ENCODE results near the gene GNG3.

GNG3 gene

GRCh38 chr11:62712276-62712812 lies 4.9 kb downstream of the GNG3 start:
- H3K4me3 ChIP-seq (replicated peaks; ENCODE audit: low read depth, low read length), result no peak overlapping the region
- DNase-seq (ENCODE audit: low read depth), result no peak
- no peak for TF ChIP-seq CTCF (IDR thresholded peaks at IDR 0.05; ENCODE audit: low read length, missing control alignments)

DNA sequence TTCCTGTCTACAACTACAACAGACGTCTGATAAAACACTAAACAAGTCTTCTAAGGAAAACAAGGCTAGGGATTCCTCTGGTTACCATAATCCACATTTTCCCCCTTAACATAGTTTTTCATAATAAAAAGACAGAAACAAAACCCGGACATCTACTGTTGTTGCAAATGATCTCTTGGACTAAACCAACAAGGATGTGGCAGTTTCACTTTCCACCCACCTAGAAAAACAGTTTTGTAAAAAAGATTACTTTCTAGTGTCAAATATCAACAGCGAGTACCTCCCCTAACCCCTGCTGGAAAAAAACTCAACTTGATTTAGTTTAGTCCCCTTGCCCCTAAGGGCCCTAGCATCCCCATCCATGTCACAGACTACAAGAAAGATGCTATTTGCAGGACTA lies 5.4 kb downstream of the GNG3 start:
- TF ChIP-seq CTCF (IDR thresholded peaks at IDR 0.05; ENCODE audit: low read length, missing control alignments), result no peak
- no peak overlapping the region for H3K4me3 ChIP-seq (replicated peaks; ENCODE audit: low read depth, low read length)
- DNase-seq (ENCODE audit: low read depth), result no peak

- no peak for TF ChIP-seq CTCF (IDR thresholded peaks at IDR 0.05; ENCODE audit: low read length, missing control alignments)
- no peak overlapping the region for H3K4me3 ChIP-seq (replicated peaks; ENCODE audit: low read depth, low read length)
- no peak for DNase-seq (ENCODE audit: low read depth)
These were observed 5.9 kb downstream of the GNG3 start for GRCh38 chr11:62713343-62713742.

- no peak for DNase-seq (ENCODE audit: low read depth)
- TF ChIP-seq CTCF (IDR thresholded peaks at IDR 0.05; ENCODE audit: low read length, missing control alignments), result no peak
- no peak overlapping the region for H3K4me3 ChIP-seq (replicated peaks; ENCODE audit: low read depth, low read length)
These were observed 8.0 kb downstream of the GNG3 start for GRCh38 chr11:62715150-62716130.

GRCh38 chr11:62716206-62716605 lies 8.7 kb downstream of the GNG3 start:
- DNase-seq (ENCODE audit: low read depth), result no peak
- no peak overlapping the region for H3K4me3 ChIP-seq (replicated peaks; ENCODE audit: low read depth, low read length)
- TF ChIP-seq CTCF (IDR thresholded peaks at IDR 0.05; ENCODE audit: low read length, missing control alignments), result no peak

- DNase-seq (ENCODE audit: low read depth), result no peak
- H3K4me3 ChIP-seq (replicated peaks; ENCODE audit: low read depth, low read length), result no peak overlapping the region
- no peak for TF ChIP-seq CTCF (IDR thresholded peaks at IDR 0.05; ENCODE audit: low read length, missing control alignments)
These were observed 9.3 kb downstream of the GNG3 start for GRCh38 chr11:62716816-62717215.

Measured in fibroblast of pulmonary artery (primary cell).